ENCODE data around the gene FAM107B.

Gene FAM107B

DNA sequence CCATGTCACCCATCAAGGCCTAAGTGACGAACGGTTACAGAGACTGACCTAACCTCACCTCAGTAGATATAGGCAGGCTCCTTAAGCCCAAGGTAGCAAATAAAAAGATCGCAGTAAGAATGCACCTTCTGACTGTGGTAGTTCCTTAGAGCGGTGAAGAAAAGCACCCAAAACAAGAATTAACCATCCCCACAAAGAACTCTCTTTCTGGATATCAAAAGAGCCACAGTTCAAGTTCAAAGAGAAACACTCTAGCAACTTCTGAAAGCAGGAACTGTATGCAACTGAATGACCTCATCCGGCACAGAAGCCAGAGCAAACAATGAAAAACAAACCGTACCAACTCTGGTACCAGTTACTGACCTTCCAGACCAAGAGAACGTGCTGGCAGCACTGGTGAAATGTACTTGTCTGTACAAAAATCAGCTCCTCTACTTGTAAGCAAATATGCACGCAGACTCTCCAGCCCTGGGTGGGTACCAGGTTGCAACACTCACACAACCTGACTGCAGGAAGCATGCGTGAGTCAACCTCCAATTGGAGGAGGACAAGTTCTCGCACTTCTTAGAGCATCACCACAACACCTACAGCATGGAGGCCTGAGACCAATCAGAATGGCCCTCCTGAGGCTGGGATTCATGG is 202.7 kb downstream of the FAM107B start:
- DNase-seq: no peak

DNA sequence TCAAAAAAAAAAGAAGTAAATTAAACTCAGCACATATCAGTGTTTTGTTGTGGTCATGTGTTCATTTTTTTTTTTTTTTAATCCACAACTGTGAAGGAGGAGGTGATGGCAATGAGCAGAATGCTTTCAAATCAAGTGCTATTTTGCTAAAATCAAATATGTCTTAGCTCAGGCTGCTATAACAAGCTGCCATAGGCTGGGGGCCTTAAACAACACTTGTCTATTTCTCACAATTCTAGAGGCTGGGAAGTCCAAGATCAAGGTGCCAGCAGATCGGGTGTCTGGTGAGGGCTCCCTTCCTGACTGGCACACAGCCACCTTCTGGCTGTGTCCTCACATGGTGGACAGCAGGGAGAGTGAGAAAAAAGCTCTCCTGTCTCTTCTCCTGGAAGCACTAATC is 203.9 kb downstream of the FAM107B start:
- no peak for DNase-seq

DNA sequence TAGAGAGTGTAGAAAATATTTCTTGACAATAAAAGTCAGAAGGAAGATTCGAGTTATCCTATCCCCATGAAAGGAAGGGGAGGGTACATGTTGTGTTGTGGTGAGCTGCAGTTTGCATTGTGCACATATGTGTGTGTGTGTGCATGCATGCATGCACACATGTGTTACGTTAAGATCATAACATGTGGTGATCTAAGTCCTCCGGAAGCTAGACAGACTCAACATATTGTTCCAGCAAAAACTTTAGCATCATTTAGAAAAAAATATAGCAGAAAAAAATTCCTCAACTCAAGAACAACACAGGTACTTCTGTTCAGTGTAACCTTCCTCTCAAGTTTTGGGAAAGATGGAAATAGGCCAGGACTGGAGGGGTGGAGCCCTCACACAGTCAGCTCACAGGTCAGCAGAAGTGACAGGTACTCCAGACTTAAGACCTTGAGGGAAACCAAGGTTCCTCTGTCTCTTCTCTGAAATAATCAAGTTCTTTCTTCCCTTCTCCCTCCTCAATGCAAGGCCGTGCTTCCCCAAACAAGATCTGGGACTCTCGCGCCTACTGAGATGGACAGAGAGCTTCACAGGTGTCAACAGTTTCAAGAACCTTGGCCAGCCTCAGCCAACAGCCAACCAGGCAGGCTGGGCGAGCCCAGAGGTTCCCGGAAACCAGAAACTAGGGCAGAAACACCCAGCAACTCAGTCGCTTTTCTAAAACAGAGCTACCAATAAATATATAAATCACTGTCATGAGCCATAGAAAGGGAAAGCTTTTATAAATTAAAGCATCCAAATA is 205.2 kb downstream of the FAM107B start:
- no peak for DNase-seq

DNA sequence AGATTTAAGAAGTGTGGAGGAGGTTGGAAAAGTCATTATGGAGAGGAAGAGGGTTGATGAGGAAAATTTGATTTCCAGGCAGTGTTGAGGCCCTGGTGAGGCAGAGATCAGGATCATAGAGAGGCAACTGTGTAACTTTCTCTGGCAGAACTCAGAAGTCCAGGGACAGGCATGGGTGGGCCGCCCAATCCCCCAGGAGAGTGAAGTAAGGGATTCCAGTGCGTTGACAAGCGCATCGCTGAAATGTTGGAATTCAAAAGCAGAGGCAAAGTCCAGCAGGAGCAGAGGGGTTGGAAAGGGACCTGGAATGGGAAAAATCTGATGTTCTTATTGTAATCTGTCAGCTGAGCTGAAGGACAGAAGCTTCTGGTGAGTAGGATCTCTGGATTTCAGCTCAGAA is 207.3 kb downstream of the FAM107B start:
- DNase-seq: no peak

DNA sequence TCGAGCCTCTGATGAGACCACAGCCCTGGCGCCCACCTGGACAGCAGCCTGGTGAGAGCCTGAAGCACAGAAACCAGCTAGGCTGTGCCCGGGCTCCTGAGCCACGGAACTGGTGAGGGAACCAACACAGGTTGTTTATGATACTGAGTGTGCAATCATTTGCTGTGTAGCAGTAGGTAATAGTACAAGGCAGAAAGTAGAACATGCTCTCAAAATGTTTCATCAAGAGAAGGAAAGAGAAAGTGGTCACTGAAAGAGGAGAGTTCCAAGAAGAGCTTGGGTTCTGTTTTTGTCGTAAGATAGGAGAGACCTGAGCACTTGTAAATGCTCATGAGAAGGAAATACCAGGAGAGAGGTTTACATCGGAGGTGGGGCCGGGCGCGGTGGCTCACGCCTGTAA is 208.2 kb downstream of the FAM107B start:
- DNase-seq: no peak

DNA sequence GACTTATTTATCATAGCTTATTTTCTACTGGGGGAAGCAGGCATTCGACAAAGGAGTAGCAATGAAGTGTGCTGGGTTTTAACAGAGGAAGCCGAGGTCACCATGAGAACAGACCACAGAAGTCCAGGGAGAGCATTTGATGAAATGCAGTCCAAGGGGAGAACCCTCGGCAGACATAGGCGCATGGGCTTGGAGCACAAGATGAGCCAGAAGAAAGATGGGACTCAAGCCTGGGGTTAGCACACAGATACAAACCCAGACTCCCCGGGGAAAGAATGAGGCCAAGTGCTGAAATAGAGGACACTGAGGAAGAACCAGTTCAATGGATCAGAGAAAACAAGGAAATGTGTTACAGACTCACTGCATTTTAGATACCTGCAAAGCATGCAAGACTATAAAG is 209.5 kb downstream of the FAM107B start:
- DNase-seq: no peak

DNA sequence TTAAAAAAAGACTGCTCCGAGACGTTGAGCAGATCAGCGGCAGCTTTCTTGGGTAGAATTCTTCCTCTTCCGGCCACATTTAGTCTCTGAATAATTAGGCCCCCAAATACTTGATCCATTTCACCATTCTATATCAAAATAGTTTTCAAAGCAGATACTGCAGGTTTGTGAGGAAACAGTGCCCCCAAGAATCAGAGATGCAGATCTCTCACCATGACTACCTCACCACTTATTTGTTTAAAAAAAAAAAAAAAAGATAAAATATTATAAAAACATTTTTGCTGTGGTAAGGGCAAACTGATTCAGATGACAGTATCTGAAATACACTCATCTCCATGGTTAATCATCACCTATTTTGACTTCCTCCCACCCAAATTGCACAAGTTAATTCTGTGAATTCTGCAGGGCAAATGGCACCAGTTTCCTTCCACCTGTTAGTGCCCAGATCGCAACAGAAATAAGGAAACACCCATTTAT is 210.4 kb downstream of the FAM107B start:
- no peak for DNase-seq

DNA sequence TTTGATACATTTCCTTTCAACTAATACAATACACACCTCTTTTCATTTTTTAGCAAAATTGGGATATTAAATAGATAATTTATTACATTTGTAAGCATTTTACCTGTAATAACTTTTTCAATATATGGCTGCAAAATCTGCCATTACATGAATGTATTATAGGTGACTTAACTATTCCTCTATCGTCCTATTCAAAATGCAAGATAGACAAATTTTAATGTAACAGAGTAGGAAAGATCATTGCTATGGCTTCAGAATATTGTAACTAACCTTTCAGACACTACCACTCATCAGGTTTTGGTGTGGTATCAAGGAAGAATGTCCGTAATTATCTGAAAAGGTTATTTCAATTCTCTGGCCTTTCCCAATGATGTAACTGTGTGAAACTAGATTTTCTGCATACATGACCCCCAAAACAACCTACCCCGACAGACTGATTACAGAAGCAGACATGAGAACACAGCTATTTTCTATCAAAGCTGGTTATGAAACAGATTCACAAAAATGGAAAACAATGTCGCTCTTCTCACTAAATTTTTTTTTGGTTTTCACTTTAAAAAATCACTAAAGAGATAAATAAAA is 211.2 kb downstream of the FAM107B start:
- DNase-seq: no peak

DNA sequence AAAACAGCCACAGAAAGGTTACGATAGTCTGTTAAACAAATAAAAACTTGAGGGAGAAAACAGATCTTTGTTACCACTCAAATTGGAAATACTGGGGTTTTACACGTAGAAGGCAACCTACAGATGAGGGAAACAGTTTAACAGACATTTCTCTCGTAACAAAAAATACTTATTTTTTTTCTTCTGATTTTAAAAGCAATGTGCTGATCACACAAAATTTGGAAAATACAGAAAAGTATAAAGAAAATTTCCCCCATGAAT is 211.7 kb downstream of the FAM107B start:
- DNase-seq: no peak

DNA sequence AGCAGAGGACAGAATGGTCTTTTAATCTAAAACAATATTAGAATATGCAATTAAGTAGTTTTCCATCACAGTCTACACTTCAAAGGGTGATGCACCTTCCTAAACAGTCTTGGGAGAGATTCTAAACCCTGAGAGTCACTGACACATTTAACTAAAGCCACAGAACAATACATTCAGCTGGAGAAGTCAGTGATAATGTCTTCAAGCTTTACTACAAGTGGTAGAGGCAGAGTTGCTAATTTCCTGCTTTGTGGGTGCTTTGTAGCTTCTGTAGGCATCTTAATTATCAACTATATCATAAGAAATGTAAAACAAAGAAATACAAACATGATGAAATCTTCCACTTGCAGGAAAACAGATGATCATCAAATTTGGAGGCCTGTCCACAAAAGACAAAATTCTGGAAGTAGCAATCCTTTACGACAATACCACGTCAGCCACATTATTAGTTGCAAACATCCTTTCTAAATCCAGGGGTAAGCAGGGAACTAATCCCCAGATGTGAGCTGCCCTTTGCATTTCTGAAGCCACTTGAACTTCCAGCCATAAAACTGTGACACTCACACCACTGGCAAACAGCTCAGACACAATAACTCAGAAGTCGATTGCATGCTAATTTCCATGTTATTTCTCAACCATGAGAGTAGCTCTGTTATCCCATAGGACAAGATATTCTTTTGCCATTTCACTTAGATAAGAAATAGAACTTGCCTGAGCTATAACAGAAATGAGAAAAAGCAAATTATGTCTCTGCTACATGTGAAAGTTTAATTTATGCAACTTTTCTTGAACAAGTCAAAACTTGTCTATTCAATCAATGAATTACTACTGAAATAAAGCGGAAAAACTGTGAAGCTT is 212.2 kb downstream of the FAM107B start:
- no peak for DNase-seq

DNA sequence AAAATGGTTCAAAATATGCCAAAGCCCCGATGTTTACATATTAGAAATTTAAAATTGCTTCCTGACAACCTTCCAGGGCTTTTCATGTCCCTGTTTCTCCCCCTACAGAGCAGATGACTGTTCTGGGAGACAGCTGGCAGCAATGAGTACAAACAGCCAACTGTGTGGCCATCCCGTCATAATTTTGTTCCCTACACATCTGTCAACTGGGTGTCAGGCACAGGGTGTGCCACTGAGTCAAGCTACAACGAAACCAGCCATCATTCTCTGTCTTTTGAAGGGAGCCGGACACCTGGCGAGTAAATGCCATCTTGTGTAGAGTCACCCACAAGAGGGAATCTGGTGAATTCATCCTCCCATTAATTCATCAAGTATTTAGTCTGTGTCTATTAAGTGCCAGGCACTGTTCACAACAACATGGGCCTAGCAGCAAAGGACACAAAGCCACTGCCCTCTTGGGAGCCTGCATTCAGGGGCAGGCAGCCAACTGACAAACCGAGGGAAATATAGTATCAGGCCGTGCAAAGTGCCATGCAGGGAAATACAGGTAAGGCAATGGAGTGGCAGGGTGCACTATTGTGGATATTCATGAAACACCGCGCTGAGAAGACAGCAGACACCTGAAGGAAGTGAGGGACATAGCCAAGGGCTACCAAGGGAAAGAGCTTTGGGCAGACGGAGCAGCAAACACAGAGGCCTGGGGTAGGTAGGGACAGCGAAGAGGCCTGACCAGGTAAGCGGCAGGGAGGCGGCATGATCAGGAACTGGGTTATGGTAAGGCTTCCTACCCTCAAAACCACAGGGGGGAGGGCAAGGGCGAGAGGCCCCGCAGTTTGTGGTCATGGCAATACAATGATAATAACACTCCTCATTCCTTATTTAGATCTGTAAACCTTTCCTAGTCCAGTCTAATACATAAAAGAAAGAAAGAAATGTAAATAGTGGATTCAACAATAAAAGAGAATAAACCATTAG is 213.6 kb downstream of the FAM107B start:
- no peak for DNase-seq

DNA sequence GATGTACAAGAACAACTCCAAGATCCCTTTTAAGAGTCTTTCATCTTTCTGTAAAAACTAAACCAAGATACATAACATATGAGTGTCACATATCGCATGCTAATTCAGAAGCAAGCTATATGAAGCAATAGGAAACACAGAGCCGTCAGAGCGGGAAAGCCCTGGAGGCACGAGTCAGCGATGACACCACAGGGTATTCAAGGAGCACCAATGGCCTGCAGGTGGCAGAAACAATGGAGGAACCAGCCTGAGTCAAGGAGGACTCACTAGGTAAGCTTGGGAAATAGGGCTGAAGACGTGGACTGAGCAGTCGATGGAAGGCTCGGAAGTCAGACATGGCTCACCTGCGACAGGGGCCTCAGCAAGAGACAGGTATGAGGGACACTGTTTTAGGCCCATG is 214.4 kb downstream of the FAM107B start:
- no peak for DNase-seq

DNA sequence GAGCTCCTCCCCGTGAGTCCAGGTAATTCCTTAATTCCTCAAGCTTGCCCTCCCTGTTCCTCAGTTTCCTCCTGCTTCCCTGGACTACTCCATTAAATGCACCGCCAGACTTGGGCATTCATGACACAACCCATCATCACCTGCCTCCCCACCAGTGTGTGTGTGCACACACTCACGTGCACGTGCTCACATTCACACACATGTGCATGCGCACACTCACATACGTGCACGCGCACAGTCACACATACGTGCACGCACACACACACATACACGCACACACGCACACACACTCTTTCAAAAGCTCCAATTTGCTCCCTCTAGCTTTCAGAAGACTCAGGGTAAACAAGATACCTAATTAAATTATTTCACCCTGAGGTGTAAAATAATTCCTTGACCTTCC is 216.7 kb downstream of the FAM107B start:
- DNase-seq: no peak

DNA sequence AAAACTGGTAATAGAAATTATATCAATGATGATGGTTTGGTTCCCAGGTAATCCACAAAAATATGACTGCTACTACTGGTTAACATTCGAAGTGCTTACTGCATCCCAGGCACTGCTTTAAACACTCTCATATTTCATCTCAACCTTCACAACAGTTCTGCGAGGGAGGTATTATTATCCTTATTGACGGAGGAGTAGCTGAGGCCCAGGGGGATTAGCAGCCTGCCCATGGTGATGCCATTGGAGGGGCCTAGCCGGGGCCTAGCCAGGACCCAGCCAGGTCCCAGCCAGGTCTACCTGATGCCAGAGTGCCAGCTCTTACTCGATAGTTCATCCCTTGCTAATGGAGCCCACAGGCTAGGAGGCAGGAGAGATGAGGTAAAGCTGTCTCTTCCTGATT is 217.1 kb downstream of the FAM107B start:
- no peak for DNase-seq

DNA sequence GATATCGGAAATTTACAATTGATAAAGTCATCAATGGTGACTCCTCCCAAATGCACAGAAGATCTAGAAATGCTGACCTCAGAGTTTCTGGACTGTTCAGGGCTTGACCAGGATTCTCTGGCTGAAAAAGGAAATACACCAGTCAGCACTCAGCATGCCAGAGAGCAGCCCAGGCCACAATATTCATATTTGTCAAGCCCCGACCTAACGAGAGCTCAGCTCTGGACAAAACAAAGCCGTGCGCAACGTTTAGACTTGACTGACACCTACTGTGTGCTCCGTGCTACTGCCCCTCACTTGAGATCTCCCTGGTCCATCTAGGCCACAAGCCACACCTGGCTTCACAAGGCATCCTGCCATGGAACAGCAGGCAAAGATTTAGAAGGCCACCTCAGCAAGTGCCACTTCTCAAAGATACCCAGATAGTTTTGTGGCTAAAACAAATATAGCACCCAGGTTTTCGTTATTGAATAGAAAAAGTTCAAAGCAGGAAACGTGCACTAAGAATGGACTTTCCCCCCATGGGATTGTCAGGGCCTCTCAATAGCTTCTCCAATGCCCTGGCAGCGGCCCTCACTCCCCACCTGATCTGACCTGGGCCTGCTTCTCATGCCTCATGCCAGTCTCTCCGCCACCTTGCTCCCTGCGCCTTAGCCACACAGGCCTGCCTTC is 218.3 kb downstream of the FAM107B start:
- DNase-seq: no peak

DNA sequence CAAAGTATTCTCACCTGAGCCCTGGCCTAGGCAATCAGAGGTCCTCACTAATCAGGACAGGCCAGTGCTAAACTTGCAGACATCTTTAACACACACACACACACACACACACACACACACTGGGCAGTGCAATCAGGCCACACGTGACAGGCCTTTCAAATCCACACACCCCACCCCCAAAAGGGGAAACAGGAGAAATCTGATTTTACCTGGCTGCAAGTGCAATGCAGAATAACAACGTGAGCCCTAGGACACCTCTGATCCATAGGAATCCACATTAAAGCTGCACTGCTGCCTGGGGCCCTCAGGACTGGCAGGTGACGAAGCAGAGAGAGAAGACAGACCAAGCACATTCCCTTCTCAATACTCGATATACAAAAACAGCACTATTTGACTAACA is 218.9 kb downstream of the FAM107B start:
- DNase-seq: no peak

DNA sequence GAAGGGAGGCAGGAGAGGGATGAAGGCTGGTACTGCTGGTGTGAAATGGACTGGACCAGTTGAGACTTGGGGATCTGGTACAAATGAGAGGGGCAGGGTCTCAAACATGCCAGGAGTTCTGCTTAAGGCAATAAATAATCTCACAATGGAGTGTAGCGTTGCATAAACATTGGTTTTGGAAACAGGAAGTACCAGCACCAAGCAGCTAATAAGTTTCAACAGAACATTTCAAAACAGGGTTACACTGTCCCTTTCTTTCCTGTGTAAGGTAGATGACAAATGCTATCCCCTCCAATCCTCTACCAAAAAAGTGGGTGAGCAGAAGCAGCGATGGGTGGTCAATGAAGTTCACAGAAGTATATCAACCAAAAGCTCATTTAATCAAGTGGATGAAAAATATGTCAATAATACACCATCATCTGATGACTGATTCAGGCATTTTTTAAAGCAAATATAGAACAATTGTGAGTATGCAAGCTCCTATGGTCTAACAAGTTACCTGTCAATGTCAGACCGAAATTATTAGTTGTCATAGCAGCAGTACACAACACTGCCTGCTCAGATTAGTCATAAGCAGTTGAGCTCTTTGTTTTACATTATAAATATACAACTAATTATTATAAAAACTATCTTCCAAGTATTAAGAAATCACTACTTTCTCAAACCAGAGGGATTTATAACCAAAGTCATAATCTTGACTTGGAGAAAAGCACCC is 220.0 kb downstream of the FAM107B start:
- DNase-seq: no peak

DNA sequence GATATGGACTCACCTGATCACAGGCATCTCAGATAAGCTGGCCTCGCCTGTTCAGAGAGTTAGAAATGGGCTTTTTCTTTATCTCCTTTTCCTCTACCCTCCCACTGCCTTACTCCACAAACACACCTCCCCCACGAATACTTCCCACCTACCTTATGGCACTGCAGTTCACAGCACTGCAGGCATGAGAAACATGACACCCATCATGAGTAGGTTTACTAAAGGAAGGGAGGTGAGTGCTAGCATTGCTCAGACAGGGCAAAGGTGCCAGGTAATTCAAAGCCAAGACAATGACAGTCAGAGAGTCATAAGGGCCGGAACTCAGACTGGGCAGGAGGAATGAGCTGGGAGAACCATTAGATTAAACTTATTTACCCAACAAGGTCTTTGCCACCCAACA is 220.6 kb downstream of the FAM107B start:
- no peak for DNase-seq

DNA sequence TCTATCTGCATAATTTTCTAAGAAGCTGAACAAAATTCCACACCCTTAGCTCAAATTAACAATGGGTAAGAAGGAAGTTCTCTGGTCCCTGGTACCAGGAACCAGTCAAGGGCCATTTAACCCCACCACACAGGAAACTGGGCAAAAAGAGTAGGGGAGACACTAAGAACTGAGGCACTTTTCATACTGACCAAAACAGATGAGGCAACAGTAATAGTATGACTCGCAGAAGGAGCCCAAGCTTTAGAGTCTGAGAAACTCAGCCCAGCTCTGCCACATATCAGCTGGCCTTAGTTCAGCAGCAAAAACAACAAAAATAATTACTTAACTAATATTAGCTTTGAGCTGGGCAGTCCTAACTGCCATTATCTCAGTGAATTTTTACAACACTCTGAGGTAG is 221.2 kb downstream of the FAM107B start:
- DNase-seq: no peak

DNA sequence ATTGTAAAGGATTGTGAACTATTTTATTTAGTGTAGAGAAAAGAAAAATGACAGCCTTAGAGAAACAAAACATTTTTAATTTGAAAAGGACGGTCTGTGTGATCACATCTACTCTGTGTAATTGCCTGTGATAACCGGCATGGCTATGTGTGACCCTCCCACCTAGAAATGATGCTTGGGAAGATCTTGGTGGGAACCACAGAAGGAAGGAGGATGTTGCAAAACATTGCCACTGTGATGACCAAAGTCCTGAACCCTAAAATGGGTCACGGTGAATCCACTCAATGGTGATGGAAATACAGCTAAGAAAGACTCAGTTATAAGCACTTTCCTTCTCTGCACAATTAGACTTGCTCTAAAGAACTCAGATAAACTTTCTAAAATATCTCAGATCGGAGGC is 222.7 kb downstream of the FAM107B start:
- DNase-seq: no peak

DNA sequence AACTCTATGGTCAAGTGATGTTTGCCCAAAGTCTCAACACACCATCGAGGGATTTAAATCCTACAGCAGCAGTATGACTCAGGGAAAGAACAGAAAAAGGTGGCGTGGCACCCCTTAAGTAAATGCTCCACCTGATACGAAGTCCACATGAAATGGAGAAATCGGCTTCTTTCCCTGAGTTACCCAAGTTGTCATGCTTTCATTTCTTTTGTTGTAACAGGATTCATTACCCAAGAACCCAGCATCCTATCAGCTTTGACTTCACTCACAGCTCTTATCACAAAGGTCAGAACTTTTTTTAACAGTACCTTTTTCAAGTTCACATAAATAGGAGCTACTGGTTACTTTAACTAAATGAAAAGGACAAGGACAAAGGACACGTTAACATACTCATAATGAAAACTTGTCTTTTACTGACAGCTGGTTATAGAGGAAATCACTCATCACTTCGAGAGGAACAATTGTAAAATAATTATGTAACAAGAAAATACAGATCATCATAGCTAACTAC is 224.2 kb downstream of the FAM107B start:
- no peak for DNase-seq
